Neural crest cell (in vitro differentiated cells): ENCODE results near the gene CYGB. TPM values are rescaled to one million over a fixed set of nuclear protein-coding genes. Genes with fewer than 3 reads are reported as not detected.

Source experiments
- DNase-seq: peaks from one replicate; pipeline ENCODE4 v3.0.0; 2021; ENCODE audit warnings: low read depth, mixed read lengths, low spot score
- H3K27ac Mint-ChIP-seq: one replicate; pipeline ENCODE4 v1.8.0; 2021; ENCODE audit warnings: mild to moderate bottlenecking, mixed read lengths; ENCODE audit not compliant: unreplicated experiment
- H3K27me3 Mint-ChIP-seq: 2 replicates; pipeline ENCODE4 v1.8.0; 2021; ENCODE audit warnings: low read depth, mild to moderate bottlenecking, mixed read lengths
- H3K36me3 Mint-ChIP-seq: 2 replicates; pipeline ENCODE4 v1.8.0; 2021; ENCODE audit warnings: low read depth, mild to moderate bottlenecking, mixed read lengths
- H3K4me1 Mint-ChIP-seq: 2 replicates; pipeline ENCODE4 v1.8.0; 2021; ENCODE audit warnings: mixed read lengths
- H3K4me3 Mint-ChIP-seq: one replicate; pipeline ENCODE4 v1.8.0; 2021; ENCODE audit warnings: mild to moderate bottlenecking, mixed read lengths
- H3K9me3 Mint-ChIP-seq: 2 replicates; pipeline ENCODE4 v1.8.0; 2021; ENCODE audit warnings: mixed read lengths
- CTCF ChIP-seq: fragments of 200-600 bp; sonication (generic); conservative IDR thresholded peaks from 2 replicates; pipeline ENCODE4 v1.5.0; 2021; ENCODE audit warnings: antibody characterized with exemption, mild to moderate bottlenecking
- total RNA-seq: library from RNA; stranded (reverse); gene quantifications from 2 replicates; pipeline ENCODE4 v1.2.1, GENCODE V29; 2021

Gene CYGB
- total RNA-seq, 1 donor from 2014 or later = 8.7 TPM

GRCh38 chr17:76584427-76585032 lies 47.0 kb upstream of the CYGB start:
- peak overlapping the region; percentile 75 for H3K4me3 Mint-ChIP-seq
- TF ChIP-seq CTCF = no peak

GRCh38 chr17:76582660-76583059 lies 45.2 kb upstream of the CYGB start:
- H3K27me3 Mint-ChIP-seq = peaks cover 53% of the 10 kb centered on the region
- no peaks in the 10 kb centered on the region for H3K9me3 Mint-ChIP-seq
- no peak for DNase-seq
- TF ChIP-seq CTCF = no peak
- H3K27ac Mint-ChIP-seq = no peak overlapping the region
- no peaks in the 10 kb centered on the region for H3K36me3 Mint-ChIP-seq
- H3K4me1 Mint-ChIP-seq = peaks cover 47% of the 10 kb centered on the region
- H3K4me3 Mint-ChIP-seq = peak overlapping the region; percentile 48

More at GRCh38 chr17:76584427-76585032, 47.0 kb upstream of the CYGB start:
- peaks cover 69% of the 10 kb centered on the region for H3K27me3 Mint-ChIP-seq
- no peak for DNase-seq
- H3K36me3 Mint-ChIP-seq = no peaks in the 10 kb centered on the region
- no peak overlapping the region for H3K27ac Mint-ChIP-seq
- H3K9me3 Mint-ChIP-seq = no peaks in the 10 kb centered on the region
- peaks cover 44% of the 10 kb centered on the region for H3K4me1 Mint-ChIP-seq

- TF ChIP-seq CTCF = no peak
- Mint-ChIP-seq H3K36me3 (no peaks in the 10 kb centered on the region), H3K4me3 (no peak overlapping the region), H3K27me3 (peaks cover 41% of the 10 kb centered on the region), H3K9me3 (no peaks in the 10 kb centered on the region), H3K4me1 (peaks cover 37% of the 10 kb centered on the region), H3K27ac (peak overlapping the region; percentile 57)
- DNase-seq = no peak
Observed at GRCh38 chr17:76581515-76581914, 44.0 kb upstream of the CYGB start.

- H3K4me1 Mint-ChIP-seq = peaks cover 50% of the 10 kb centered on the region
- H3K9me3 Mint-ChIP-seq = no peaks in the 10 kb centered on the region
- peaks cover 26% of the 10 kb centered on the region for H3K27me3 Mint-ChIP-seq
- H3K36me3 Mint-ChIP-seq = no peaks in the 10 kb centered on the region
- no peak for TF ChIP-seq CTCF
- no peak for DNase-seq
- H3K27ac Mint-ChIP-seq = no peak overlapping the region
- peak overlapping the region; percentile 38 for H3K4me3 Mint-ChIP-seq
Observed at GRCh38 chr17:76579281-76579680, 41.8 kb upstream of the CYGB start.

GRCh38 chr17:76578376-76578775 lies 40.9 kb upstream of the CYGB start:
- Mint-ChIP-seq H3K36me3 (no peaks in the 10 kb centered on the region), H3K4me1 (peaks cover 46% of the 10 kb centered on the region), H3K27ac (no peak overlapping the region), H3K4me3 (peak overlapping the region; percentile 27), H3K9me3 (no peaks in the 10 kb centered on the region), H3K27me3 (peaks cover 17% of the 10 kb centered on the region)
- TF ChIP-seq CTCF = no peak
- no peak for DNase-seq
